Measurements from ENCODE around the gene EGR4.

EGR4 gene

GRCh38 chr2:73243884-73244570 is 49.3 kb downstream of the EGR4 start:
- no peak for TF ChIP-seq CTCF (IDR thresholded peaks at IDR 0.05; ENCODE audit: insufficient read depth, low read length, missing control alignments)
- ChIA-PET CTCF (interaction anchor here (0.9 to 2.1 kb wide), 4 partner anchors 10 to 159 kb away, joined by 3 to 9 read pairs (median 4); partner anchors contain the start of gene CCT7), POLR2A (interaction anchor here (0.7 to 1.8 kb wide), 2 partner anchors 10 to 16 kb away, joined by 3 to 4 read pairs; partner anchors contain the start of gene CCT7)
- H3K4me3 ChIP-seq (ENCODE audit: low read depth, low read length) = no peak overlapping the region
- DNase-seq (ENCODE audit: low read depth, low spot score) = no peak

All from AG04449 (cell line).